ENCODE measurements around the gene PTDSS2. TPM values are rescaled to one million over a fixed set of nuclear protein-coding genes. Genes with fewer than 3 reads are reported as not detected.

The PTDSS2 gene
- total and polyA plus RNA-seq, 7 donors, result 4.8 to 76.2 (median 30.1) TPM

GRCh38 chr11:406796-407650, 43.1 kb upstream of the PTDSS2 start:
- TF ChIP-seq POLR2AphosphoS5 (IDR thresholded peaks at IDR 0.05) (peak in 3 of 4 donors; percentile 31 to 32 (median 31)), POLR2A (IDR thresholded peaks at IDR 0.05) (no peak), CTCF (IDR thresholded peaks at IDR 0.05) (peak in 2 of 4 experiments; percentile 13), EP300 (IDR thresholded peaks at IDR 0.05) (no peak)
- intact Hi-C loops (cut with DNase I), result loop anchor here (1.0 to 5.0 kb wide), 4 partner anchors 41 to 200 kb away; partner anchors contain the start of genes BET1L and RIC8A

GRCh38 chr11:407651-408123, 42.4 kb upstream of the PTDSS2 start:
- intact Hi-C loops (cut with DNase I), result loop anchor here (1.0 to 5.0 kb wide), 3 partner anchors 103 to 200 kb away; partner anchors contain the start of genes BET1L and RIC8A
- Histone ChIP-seq H3K4me1 (peaks cover 0 to 20% (median 19%) of the 10 kb centered on the region in 4 donors), H3K27ac (peak overlapping the region in 3 of 4 donors; percentile 34 to 50 (median 34)), H3K9me3 (no peaks in the 10 kb centered on the region), H3K36me3 (no peaks in the 10 kb centered on the region), H3K4me3 (peak overlapping the region in 2 of 4 donors; percentile 64 to 79), H3K27me3 (peaks cover 0 to 8% (median 7%) of the 10 kb centered on the region in 3 donors)
- WGBS, 2 donors, result 71 to 75% methylated on average over 28 of the region's 28 CpGs
- no peak for DNase-seq
- TF ChIP-seq POLR2A (IDR thresholded peaks at IDR 0.05) (no peak), EP300 (IDR thresholded peaks at IDR 0.05) (no peak), CTCF (IDR thresholded peaks at IDR 0.05) (no peak), POLR2AphosphoS5 (IDR thresholded peaks at IDR 0.05) (no peak)

More at GRCh38 chr11:406796-407650, 43.1 kb upstream of the PTDSS2 start:
- DNase-seq, result peak; percentile 91
- Histone ChIP-seq H3K9me3 (no peaks in the 10 kb centered on the region), H3K36me3 (no peaks in the 10 kb centered on the region), H3K27me3 (peaks cover 0 to 8% (median 7%) of the 10 kb centered on the region in 3 donors), H3K4me3 (peak overlapping the region; percentile 56 to 79 (median 62)), H3K4me1 (peaks cover 0 to 20% (median 19%) of the 10 kb centered on the region in 4 donors), H3K27ac (peak overlapping the region; percentile 70 to 77 (median 74))
- 4 to 5% methylated on average over 91 of the region's 91 CpGs for WGBS, 2 donors

GRCh38 chr11:408154-409007, 41.7 kb upstream of the PTDSS2 start:
- intact Hi-C loops (cut with DNase I), result loop anchor here (5.0 kb wide), 1 partner anchor 201 kb away; the partner anchor contains the start of genes BET1L and RIC8A
- peak; percentile 62 for DNase-seq
- no peak overlapping the region for H3K27ac ChIP-seq

More at GRCh38 chr11:408154-409007, 41.7 kb upstream of the PTDSS2 start:
- Histone ChIP-seq H3K9me3 (no peaks in the 10 kb centered on the region), H3K4me1 (peaks cover 0 to 20% (median 19%) of the 10 kb centered on the region in 4 donors), H3K27me3 (peaks cover 0 to 6% (median 2%) of the 10 kb centered on the region in 3 donors), H3K4me3 (no peak overlapping the region), H3K36me3 (no peaks in the 10 kb centered on the region)
- WGBS, 2 donors, result 82 to 89% methylated on average over 15 of the region's 15 CpGs
- TF ChIP-seq POLR2AphosphoS5 (IDR thresholded peaks at IDR 0.05) (no peak), CTCF (IDR thresholded peaks at IDR 0.05) (no peak), EP300 (IDR thresholded peaks at IDR 0.05) (no peak)
